ENCODE data around the gene COTL1.

The COTL1 gene

DNA sequence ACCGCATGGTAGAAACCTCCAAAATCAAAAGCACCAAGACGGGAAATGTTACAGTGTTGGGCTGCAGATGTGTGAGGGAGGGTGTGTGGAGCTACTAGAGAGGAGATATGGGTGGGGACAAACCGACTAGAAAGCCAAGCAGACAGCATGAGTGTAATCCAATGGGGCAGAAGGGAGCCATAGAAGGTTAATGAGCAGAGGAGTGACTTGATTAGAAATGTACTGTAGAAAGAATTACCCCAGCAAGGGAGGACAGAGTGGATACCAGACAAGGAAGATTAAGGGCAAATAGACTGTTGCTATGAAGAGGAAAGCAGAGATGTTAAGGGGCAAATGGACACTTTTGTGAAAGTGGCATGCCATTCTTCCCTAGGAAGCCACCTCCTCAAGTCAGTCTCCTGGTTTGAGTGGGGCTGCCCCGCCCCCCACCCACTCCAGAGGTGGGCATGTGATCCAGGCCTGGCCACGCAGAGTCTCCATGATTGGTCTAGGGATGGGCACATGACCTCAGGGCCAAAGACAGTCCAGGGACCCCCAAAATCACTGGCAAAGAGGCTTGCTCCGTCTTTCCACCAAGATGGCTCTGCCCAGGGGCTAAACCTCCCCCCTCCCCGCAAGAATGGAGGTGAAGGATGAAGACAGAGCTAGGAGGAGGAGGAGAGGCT is 4.3 kb downstream of the COTL1 start:
- no peak for DNase-seq

GRCh38 chr16:84612686-84613085 is 5.2 kb downstream of the COTL1 start:
- DNase-seq, result no peak

DNA sequence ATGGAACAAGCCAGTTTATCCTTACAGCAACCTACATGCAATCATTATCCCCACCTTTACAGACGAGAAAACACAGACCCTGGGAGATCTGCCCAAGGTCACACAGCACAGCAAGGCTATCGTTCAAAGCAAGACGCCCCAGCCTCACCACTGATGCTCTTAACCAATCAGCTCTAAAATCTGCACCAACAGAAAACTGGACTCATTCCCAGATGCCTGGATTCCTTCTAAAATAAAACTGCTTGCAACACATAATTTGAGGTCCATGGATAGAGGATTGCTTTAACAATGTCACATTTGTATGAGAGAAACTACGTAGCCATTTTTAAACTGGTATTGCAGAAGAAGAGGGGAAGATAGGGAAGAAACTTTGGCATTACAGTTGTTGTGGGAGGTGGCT is 6.8 kb downstream of the COTL1 start:
- no peak for DNase-seq

- no peak for DNase-seq
These were observed 7.5 kb downstream of the COTL1 start for GRCh38 chr16:84610376-84610775.

DNA sequence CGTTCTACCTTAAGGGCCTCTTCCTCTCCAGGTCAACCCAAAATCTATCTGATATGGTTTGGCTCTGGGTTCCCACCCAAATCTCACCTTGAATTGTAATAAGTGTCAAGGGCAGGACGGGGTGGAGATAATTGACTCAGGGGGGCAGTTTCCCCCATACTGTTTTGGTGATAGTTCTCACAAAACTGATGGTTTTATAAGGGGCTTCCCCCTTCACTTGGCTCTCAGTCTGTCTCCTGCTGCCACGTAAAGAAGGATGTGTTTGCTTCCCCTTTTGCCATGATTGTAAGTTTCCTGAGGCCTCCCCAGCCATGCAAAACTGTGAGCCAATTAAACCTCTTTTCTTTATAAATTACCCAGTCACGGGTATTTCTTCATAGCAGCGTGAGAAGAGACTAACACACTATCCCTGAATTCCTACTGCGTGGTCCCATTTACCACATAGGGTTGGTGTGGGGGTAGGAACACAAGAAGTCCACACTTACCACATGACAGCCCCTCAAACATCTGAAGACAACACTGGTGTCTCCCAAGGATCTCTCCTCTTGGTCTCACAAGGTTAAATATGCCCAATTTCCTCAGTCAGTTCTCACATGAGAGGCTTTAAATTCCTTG is 8.2 kb downstream of the COTL1 start:
- no peak for DNase-seq

GRCh38 chr16:84608282-84608681 is 9.6 kb downstream of the COTL1 start:
- DNase-seq, result no peak

GRCh38 chr16:84607694-84608093 is 10.2 kb downstream of the COTL1 start:
- DNase-seq, result peak; percentile 74

DNA sequence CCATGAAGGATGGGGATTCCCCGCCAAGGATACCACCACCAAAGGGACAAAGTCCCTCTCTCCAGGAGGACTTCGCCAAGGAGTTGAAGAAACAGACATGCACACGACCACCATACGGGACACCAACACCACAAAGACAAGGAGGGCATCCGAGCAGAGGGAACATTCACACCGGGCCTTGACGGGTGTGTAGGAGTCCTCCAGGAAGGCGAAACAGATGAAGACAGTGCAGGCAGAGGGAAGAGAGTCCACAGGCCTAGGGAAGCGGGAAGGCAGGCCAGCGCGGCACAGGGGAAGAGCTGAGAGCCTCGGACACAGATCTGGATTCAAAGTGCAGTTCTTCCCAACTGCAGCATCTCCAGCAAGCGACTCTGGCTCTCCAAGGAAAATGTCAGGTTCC is 10.8 kb downstream of the COTL1 start:
- no peak for DNase-seq

DNA sequence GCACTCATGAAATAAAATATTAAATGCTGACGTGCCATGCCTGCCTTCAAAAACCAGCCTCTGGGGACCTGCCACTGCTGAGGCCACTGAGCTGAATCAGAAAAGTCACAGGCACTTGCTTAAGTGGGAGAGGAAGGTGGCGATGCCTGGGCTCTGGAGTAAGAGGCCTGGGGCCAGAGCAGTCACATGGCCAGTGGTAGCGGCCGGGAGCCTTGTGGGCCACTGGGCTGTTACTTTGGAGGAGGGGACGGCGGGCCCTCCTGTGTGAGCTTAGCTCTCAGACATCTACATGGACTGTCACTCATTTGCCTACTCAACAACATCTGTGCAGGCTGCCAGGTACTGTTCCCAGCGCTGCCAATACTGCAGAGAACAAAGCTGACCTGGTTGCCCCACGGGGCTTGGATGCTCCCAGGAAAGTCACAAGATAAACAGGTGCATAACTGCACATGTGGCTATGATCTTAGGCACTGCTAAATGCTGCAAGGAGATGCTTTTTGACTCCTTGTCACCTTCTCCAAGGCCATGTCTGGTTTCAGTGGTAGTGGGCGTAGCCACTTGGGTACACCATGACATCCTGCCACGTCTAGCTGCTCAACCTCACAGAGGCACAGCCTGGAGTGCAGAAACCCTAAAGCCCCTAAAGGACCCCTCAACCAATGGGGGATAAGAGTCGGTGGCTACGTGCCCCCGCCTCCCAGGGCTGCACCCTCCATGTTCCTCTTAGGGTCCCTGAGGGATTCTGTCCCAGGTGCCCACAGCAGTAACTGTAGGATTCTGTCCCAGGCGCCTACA is 11.6 kb downstream of the COTL1 start:
- DNase-seq, result no peak

DNA sequence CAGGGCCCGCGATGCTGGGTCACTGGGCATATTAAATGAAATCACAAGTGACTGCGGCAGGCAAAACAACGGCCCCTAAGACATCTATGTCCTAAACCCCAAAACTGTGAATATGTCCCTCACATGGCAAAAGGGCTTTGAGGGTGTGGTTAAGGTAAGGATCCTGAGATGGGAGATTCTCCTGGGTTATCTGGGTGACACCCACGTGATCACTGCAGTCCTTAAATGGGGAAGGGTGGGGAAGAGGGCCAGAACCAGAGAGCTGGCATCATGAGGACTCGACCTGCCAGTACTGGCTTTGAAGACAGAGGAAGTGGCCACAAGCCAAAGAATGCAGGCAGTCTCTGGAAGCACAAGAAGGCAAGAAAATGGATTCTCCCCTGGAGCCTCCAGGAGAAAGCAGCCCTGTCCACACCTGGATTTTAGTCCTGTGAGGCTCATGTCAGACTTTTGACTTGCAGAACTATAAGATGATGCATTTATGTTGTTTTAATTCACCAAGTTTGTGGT is 12.5 kb downstream of the COTL1 start:
- no peak for DNase-seq

DNA sequence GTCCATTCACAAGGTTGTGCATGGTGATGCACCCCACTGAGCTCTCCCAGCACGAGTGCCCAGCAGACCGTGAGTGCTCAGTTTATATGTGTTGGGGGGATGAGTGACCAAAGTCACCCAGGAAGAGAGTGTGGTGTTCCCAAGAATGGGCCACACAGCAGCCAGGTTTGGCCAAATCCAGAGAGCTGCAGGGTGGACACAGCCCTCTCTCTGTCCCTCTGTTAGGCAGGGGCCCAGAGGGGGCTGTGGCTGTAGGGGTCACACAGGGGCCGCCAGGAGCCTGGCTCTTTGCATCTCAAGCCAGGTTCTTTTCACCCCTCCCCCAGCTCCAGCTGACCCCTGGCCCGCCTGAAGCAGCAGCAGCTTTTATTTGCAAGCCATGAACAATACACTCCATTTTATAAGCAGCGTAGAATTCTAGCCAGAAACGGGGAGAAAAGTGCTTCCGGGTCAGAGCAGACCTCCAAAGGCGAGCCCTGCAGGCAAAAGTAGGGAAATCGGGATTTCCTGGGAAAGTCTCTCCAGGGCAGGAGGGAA is 13.3 kb downstream of the COTL1 start:
- no peak for DNase-seq

DNA sequence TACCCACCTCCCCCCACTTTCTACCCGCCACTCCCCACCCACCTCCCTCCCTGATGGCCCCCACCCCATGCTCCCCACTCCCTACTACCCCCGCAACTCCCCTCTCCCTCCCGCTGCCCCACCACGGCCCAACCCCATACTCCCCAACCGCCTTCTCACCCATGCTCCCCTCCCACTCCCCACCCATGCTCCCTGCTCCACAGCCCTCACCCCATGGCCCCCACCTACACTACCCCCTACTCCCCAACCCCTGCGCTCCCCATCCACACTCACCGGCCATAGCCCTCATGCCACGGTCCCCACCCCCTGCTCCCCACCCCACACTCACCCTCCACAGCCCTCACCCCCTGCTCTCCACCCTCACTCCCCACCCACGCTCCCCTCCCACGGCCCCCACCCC is 13.9 kb downstream of the COTL1 start:
- DNase-seq, result no peak

GRCh38 chr16:84603140-84603816 is 14.6 kb downstream of the COTL1 start:
- DNase-seq, result peak; percentile 77

GRCh38 chr16:84600343-84601229 is 17.3 kb downstream of the COTL1 start:
- no peak for DNase-seq

DNA sequence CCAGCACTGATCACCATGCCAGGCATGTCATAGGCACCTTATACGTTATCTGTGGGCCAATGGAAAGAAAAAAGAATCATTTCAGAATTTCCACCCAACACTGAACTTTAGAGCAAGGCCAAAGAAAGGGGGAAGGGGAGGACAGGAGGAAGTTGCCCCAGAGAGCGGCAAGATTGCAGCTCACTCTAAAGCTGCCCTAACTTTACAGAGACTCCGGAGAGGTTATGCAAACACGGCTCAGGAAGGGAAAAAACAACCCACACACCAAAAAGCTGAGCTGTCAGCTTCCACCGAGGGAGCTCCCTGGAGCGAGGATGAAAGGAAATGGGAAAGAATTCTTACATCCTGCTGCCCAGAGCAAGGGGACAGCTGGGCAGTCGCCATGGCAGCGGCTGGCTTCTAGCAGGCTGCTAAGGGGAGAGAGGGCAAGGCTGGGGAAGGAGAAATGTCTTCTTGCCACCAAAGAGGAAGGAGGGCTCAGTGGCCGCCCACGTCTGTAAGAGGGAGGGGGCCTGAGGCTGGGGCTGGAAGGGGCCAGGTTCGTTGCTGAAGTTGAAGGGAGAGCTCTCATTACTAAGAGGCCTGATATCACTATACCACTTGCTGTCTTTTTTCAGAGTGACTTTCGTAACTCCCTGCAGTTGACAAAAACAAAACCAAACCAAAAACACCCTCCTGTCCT is 18.2 kb downstream of the COTL1 start:
- peak; percentile 68 for DNase-seq

GRCh38 chr16:84598360-84598759 is 19.5 kb downstream of the COTL1 start:
- no peak for DNase-seq

GRCh38 chr16:84597931-84598351 is 19.9 kb downstream of the COTL1 start:
- no peak for DNase-seq

DNA sequence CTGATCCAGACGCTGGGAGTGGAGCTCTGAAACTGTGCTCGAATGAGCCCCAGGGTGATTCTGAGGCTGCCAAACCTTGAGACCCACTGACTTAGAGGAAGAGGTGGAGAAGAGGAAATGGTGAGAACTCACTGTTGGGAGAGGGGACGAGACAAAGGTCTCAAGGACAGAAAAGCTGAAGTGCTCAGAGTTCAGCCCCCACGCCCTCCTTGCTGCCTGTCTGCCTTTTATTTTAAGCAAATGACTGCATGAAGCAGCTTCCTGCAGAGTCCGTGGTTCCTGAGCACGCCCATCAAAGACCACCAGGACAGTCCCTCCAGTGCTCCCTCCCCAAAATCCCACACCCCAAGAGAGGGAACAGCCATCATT is 20.4 kb downstream of the COTL1 start:
- peak; percentile 47 for DNase-seq

- DNase-seq, result no peak
These were observed 20.9 kb downstream of the COTL1 start for GRCh38 chr16:84596801-84597527.

DNA sequence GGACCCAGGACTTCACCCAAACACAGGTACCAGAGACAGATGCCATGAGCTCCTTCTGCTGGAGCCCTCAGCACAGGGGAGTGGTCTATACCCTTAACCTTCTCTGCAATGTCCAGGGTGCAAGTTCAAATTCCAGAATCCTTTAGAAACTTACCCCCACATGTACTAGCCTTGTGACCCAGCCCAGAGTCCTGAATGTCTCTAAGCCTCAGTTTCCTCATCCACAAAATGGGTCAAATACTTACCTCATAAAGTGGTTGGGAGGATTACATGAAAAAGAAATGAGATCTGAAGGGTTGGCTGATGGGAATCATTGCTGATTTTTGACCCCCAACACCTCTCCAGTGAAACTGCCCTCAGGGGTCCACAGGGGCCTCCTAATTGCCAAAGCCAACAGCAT is 21.7 kb downstream of the COTL1 start:
- DNase-seq, result no peak

DNA sequence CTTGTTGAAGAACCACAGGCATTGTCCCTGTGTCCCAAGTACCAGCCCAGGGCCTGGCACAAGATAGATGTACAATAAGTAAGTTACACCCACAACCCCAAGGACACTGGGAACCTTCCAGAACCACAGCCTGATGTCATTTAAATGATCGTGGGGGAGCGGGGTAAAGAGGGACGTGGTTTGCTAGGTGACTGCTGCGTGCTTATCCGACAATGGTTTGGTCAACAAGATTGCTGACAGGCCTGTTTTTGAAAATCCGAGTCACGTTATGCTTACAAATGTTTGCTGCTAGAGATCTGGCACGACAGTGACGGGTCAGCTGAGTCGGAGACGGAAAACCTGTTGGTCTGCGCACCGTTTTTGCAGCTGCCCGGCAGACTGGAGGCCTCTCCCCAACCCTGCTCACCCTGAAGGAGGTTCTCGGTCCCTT is 22.8 kb downstream of the COTL1 start:
- no peak for DNase-seq

Measured in CD4-positive, alpha-beta T cell treated with Interleukin-15 for 1 hour (primary cell).